Suprapubic skin (tissue), 3 donors: ENCODE results near the gene ASB10.

Experiments
- CTCF ChIP-seq, 2 donors: fragments of 200-600 bp in 1 of 2; fragments of 450-650 bp in 1 of 2; sonication (generic) in 1 of 2; IDR thresholded peaks; one replicate each; pipeline ENCODE4 v1.5.1; 2016 to 2019; ENCODE audit warnings: antibody characterized with exemption in 2 of 2, mild to moderate bottlenecking in 1 of 2, moderate library complexity in 1 of 2
- POLR2AphosphoS5 ChIP-seq, 3 donors: sonication (generic); formaldehyde crosslinking; IDR thresholded peaks; one replicate each; pipeline ENCODE4 v1.6.1; 2017; ENCODE audit warnings: antibody characterized with exemption in 3 of 3

GRCh38 chr7:151213826-151214225 lies 26.8 kb upstream of the ASB10 start:
- no peak for TF ChIP-seq POLR2AphosphoS5 (IDR thresholded peaks at IDR 0.05)
- no peak for TF ChIP-seq CTCF (IDR thresholded peaks at IDR 0.05)
